Esophagus muscularis mucosa (tissue), 4 donors: ENCODE measurements around the gene ORAI3. TPM values are rescaled to one million over a fixed set of nuclear protein-coding genes. Genes with fewer than 3 reads are reported as not detected.

Experiments used
- DNase-seq: peaks from one replicate; pipeline ENCODE4 v3.0.0-alpha.2; 2017; ENCODE audit errors: extremely low spot score
- H3K27ac ChIP-seq, 4 donors: fragments of 200-600 bp; sonication (generic); replicated peaks in 1 of 4; 1 replicate in 3 of 4; 2 replicates in 1 of 4; pipeline ENCODE4 v1.5.1; 2016 to 2019; ENCODE audit warnings: mild to moderate bottlenecking in 1 of 4
- H3K27me3 ChIP-seq, 4 donors: fragments of 200-600 bp; sonication (generic); one replicate each; pipeline versions ENCODE4 v1.5.1 to v1.6.0; 2016 to 2019
- H3K36me3 ChIP-seq, 4 donors: fragments of 200-600 bp; sonication (generic); one replicate each; pipeline ENCODE4 v1.5.1; 2016 to 2019
- H3K4me1 ChIP-seq, 4 donors: fragments of 200-600 bp; sonication (generic); one replicate each; pipeline ENCODE4 v1.5.1; 2016 to 2019
- H3K4me3 ChIP-seq, 4 donors: fragments of 200-600 bp; sonication (generic); 1 replicate in 2 of 4; 2 replicates in 2 of 4; pipeline ENCODE4 v1.5.1; 2016 to 2019; ENCODE audit warnings: mild to moderate bottlenecking in 4 of 4, moderate library complexity in 1 of 4
- H3K9me3 ChIP-seq, 4 donors: fragments of 200-600 bp; sonication (generic); 1 replicate in 3 of 4; 2 replicates in 1 of 4; pipeline ENCODE4 v1.5.1; 2016 to 2019
- CTCF ChIP-seq, 3 experiments: fragments of 200-600 bp in 2 of 3; fragments of 450-650 bp in 1 of 3; sonication (generic) in 2 of 3; IDR thresholded peaks; one replicate each; pipeline ENCODE4 v1.5.1; 2017 to 2019; ENCODE audit warnings: antibody characterized with exemption in 3 of 3, mild to moderate bottlenecking in 2 of 3, moderate library complexity in 1 of 3
- EP300 ChIP-seq: sonication (generic); formaldehyde crosslinking; IDR thresholded peaks from one replicate; pipeline ENCODE4 v1.6.1; 2017; ENCODE audit warnings: antibody characterized with exemption
- POLR2A ChIP-seq: fragments of 450-650 bp; IDR thresholded peaks from one replicate; pipeline ENCODE4 v1.6.1; 2017; ENCODE audit warnings: antibody characterized with exemption, moderate library complexity, mild to moderate bottlenecking, low read depth
- POLR2AphosphoS5 ChIP-seq, 2 donors: sonication (generic); formaldehyde crosslinking; IDR thresholded peaks; one replicate each; pipeline ENCODE4 v1.6.1; 2017; ENCODE audit warnings: antibody characterized with exemption in 2 of 2
- WGBS: methylation state at CpG from one replicate; pipeline ENCODE4 v1.1.5; 2018; 5-methylcytosine and 5-hydroxymethylcytosine counted together
- intact Hi-C: fragments of 100-400 bp; cut with DNase I; formaldehyde crosslinking; loops from one replicate; pipeline ENCODE4 v1.15.1; 2023
- total RNA-seq, 4 donors: library from RNA; depleted of rRNA; stranded (reverse); fragments of >200 nt; gene quantifications; one replicate each; pipeline versions ENCODE4 v1.1.0 to v1.2.1, GENCODE V29; 2016

Gene ORAI3
- total RNA-seq, 4 donors from 2014 or later, result 33.0 to 56.5 (median 45.8) TPM

GRCh38 chr16:30987581-30988190 is 38.8 kb downstream of the ORAI3 start:
- WGBS, result 92% methylated on average over 24 of the region's 30 CpGs

GRCh38 chr16:30989469-30990047 is 40.7 kb downstream of the ORAI3 start:
- 85% methylated on average over 21 of the region's 23 CpGs for WGBS
- peaks cover 11 to 18% (median 17%) of the 10 kb centered on the region in 4 donors for H3K4me1 ChIP-seq
- H3K36me3 ChIP-seq, result peaks cover 0 to 22% (median 16%) of the 10 kb centered on the region in 4 donors
- no peak for TF ChIP-seq CTCF (IDR thresholded peaks at IDR 0.05)
- no peak for TF ChIP-seq POLR2AphosphoS5 (IDR thresholded peaks at IDR 0.05)
- TF ChIP-seq POLR2A, result no peak
- TF ChIP-seq EP300, result no peak
- intact Hi-C loops, result loop anchor here (5.0 kb wide), 3 partner anchors 108 to 878 kb away; no protein-coding TSS in a partner anchor
- no peaks in the 10 kb centered on the region for H3K27me3 ChIP-seq
- H3K4me3 ChIP-seq, result no peak overlapping the region
- H3K9me3 ChIP-seq, result no peaks in the 10 kb centered on the region
- no peak for DNase-seq
- H3K27ac ChIP-seq, result no peak overlapping the region

More at GRCh38 chr16:30987581-30988190, 38.8 kb downstream of the ORAI3 start:
- no peak overlapping the region for H3K4me3 ChIP-seq
- H3K27ac ChIP-seq, result no peak overlapping the region
- no peaks in the 10 kb centered on the region for H3K9me3 ChIP-seq
- intact Hi-C loops, result loop anchor here (5.0 kb wide), 3 partner anchors 110 to 880 kb away; no protein-coding TSS in a partner anchor
- TF ChIP-seq POLR2AphosphoS5 (IDR thresholded peaks at IDR 0.05) (no peak), CTCF (IDR thresholded peaks at IDR 0.05) (no peak), POLR2A (no peak), EP300 (no peak)
- no peaks in the 10 kb centered on the region for H3K27me3 ChIP-seq
- peaks cover 11 to 22% (median 20%) of the 10 kb centered on the region in 4 donors for H3K4me1 ChIP-seq
- no peak for DNase-seq
- H3K36me3 ChIP-seq, result peaks cover 12 to 41% (median 35%) of the 10 kb centered on the region in 4 donors

GRCh38 chr16:30990105-30990504 is 41.2 kb downstream of the ORAI3 start:
- TF ChIP-seq EP300 (no peak), POLR2AphosphoS5 (IDR thresholded peaks at IDR 0.05) (no peak), POLR2A (no peak), CTCF (IDR thresholded peaks at IDR 0.05) (no peak)
- Histone ChIP-seq H3K9me3 (no peaks in the 10 kb centered on the region), H3K36me3 (peaks cover 0 to 20% (median 14%) of the 10 kb centered on the region in 4 donors), H3K4me1 (peaks cover 11 to 13% (median 12%) of the 10 kb centered on the region in 4 donors), H3K27me3 (no peaks in the 10 kb centered on the region), H3K27ac (no peak overlapping the region), H3K4me3 (no peak overlapping the region)
- DNase-seq, result no peak
- WGBS, result 90% methylated on average over 4 of the region's 12 CpGs
- intact Hi-C loops, result no loop called here

GRCh38 chr16:30991052-30991451 is 42.2 kb downstream of the ORAI3 start:
- Histone ChIP-seq H3K4me3 (no peak overlapping the region), H3K27ac (no peak overlapping the region), H3K36me3 (peaks cover 0 to 20% (median 14%) of the 10 kb centered on the region in 4 donors), H3K9me3 (no peaks in the 10 kb centered on the region), H3K4me1 (peaks cover 2 to 5% (median 3%) of the 10 kb centered on the region in 4 donors), H3K27me3 (no peaks in the 10 kb centered on the region)
- no peak for DNase-seq
- TF ChIP-seq EP300 (no peak), POLR2AphosphoS5 (IDR thresholded peaks at IDR 0.05) (no peak), POLR2A (no peak), CTCF (IDR thresholded peaks at IDR 0.05) (no peak)
- 96% methylated on average over 4 of the region's 8 CpGs for WGBS
- intact Hi-C loops, result no loop called here
